IPS-NIHi7 (cell line): ENCODE data around the gene BARX2.

Source experiments
- DNase-seq: peaks from one replicate; pipeline ENCODE4 v3.0.0; 2012; ENCODE audit warnings: mixed read lengths; ENCODE audit errors: extremely low spot score

BARX2 gene

GRCh38 chr11:129435499-129436245 lies 60.0 kb downstream of the BARX2 start:
- no peak for DNase-seq

- no peak for DNase-seq
Observed at GRCh38 chr11:129436573-129436972, 60.9 kb downstream of the BARX2 start.

- DNase-seq = peak; percentile 57
Observed at GRCh38 chr11:129440028-129440713, 64.5 kb downstream of the BARX2 start.

DNA sequence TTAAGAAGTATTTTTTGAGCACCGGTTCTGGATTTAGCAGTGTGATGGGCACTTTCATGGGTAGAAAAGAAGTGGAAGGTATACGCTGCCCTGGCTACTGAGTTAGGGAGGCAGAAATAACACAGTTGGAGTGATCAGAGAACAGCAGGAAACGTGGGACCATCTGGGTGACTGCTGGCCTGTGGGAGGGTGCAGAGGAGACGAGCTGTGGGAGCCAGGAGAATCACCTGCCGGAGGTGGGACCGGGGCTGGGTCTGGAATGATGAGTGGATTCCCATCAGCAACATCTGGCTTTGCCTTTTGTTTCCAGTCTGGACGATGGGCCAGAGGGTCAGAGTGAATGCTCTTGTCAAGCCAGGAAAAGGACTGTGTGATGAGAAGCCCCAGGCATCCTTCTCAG lies 66.5 kb downstream of the BARX2 start:
- no peak for DNase-seq

- DNase-seq = no peak
Observed at GRCh38 chr11:129443276-129443675, 67.6 kb downstream of the BARX2 start.

DNA sequence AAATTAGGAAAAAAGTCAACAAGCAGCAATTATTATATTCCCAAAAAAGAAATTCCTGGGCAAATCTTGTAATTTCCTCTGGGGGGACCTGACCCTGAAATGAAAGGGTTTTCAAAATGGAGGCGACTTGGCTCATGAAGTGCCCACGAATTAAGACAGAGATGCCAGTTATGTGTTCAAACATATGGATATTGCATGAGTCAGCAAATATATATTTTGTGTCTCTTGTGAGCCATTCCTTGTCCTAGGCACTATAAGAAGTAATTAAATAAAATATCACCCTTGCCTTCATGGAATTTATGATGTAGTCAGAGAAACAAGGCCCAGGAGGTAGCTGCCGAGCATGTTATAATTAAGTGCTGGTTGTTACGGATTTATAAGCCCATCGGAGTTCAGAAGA lies 68.6 kb downstream of the BARX2 start:
- DNase-seq = no peak

DNA sequence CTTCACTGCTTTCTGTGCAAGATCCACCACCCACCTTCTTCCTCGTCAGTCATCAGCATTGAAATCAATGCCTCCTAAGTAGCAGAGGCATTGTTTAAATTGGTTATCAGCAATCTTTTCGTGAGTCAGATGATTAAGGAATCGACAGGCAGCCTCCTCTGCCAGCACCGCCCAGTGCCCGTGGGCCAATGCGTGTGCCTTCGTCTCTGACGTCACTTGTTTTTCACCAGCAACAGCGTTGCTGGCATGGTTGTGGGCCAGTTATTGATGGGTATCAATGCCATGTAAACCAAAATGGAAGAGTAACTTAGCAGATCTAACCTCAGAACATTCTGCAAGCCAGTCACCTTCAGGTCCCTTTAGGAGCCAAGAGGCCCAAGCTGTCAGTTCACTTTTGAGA lies 69.6 kb downstream of the BARX2 start:
- no peak for DNase-seq

GRCh38 chr11:129446572-129446971 lies 70.9 kb downstream of the BARX2 start:
- DNase-seq = no peak

DNA sequence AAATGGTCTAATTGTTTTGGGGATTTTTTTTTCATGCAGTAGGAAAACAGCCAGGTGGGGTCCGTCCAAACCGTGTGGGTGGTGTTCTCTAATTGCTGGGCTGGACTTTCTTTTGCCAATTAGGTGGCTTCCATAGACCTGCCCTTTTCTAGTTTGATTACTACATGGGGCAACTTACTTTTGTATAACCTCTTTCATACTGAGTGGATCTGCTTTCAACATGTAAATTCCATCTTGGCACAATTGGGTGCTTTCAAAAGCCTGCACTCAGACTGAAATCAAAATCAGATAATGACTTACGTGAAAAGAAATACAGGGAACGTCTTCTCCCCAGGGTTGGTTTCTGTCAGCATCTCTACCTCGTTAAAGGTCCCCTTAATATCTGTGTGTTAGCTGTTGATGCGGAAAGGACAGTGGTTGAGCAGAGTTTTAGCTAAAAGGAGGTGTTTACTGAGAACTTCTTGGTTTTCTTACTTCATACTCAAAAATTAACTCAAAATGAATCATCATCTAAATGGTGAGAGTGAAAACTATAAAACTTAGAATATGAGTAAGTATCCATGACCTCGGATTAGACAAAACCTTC lies 72.1 kb downstream of the BARX2 start:
- DNase-seq = no peak

- DNase-seq = no peak
Observed at GRCh38 chr11:129451524-129451923, 75.9 kb downstream of the BARX2 start.

- no peak for DNase-seq
Observed at GRCh38 chr11:129453293-129453721, 77.7 kb downstream of the BARX2 start.

DNA sequence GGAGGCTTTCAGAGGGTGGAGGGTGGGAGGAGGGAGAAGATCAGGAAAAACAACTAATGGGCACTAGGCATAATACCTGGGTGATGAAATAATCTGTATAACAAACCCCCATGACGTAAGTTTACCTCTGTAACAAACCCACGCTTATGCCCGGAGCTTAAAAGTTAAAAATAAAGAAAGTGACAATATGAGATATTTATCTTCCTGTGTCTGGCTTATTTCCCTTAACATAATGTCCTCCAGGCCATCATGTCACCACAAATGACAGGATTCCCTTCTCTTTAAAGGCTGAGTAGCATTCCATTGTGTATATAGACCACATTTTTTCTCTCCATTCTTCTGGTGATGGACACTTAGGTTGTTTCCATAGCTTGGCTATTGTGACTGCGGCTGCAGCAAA lies 79.5 kb downstream of the BARX2 start:
- DNase-seq = no peak

GRCh38 chr11:129455756-129456655 lies 80.4 kb downstream of the BARX2 start:
- no peak for DNase-seq

DNA sequence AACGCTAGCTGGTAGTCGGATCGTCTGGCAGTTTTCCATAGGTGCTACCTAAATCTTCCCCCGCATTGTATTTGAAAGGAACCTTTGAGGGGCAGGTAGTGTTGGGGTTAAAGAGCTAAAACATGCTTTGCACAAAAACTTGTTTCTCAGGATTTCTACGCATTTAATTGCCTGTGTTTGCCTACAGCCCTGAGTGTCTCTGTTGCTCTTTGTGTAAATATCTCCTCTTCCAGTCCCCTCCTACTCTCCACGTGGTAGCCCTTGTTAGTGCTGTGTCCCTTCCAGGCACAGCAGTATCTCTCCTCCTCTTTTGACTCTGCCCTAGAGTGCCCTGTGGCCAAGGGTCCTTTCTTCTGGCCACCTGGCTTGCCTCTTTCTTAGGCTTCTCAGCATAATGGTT lies 81.7 kb downstream of the BARX2 start:
- no peak for DNase-seq

GRCh38 chr11:129458278-129458677 lies 82.6 kb downstream of the BARX2 start:
- no peak for DNase-seq

- DNase-seq = no peak
Observed at GRCh38 chr11:129458756-129459535, 83.3 kb downstream of the BARX2 start.

GRCh38 chr11:129460714-129461113 lies 85.1 kb downstream of the BARX2 start:
- no peak for DNase-seq

DNA sequence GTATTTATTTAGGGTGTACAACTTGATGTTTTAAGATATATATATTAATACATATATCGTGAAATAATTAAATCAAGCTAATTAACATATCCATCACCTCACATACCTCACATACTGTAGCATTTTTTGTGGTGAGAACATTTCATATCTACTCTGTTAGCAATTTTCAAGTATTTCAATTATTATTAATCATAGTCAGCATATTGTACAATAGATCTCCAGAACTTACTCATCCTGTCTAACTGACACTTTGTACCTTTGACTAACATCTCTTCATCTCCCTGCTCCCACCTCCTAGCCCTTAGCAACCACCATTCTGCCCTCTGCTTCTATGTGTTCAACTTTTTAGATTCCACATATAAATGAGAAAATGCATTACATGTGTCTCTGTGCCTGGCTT lies 108.4 kb downstream of the BARX2 start:
- DNase-seq = no peak

DNA sequence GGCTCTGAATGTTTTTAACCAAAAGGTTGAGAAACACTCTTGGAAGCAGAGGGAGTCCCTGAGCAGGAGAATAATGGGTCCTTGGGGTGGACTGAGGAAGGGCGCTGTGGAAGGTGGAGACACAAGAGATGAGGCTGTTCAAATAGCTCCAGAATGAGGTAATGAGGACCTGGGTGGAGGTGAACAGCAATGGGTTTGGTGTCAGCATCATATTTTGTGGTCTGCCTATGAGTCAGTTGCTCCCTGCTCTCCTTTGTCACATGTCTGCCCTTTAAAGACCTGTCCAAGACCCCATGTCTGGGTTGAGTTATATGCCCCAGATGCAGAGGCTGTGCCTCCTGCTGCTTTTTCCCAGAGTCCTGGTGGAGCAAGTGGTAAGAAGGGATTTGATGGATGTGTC lies 113.6 kb downstream of the BARX2 start:
- no peak for DNase-seq

DNA sequence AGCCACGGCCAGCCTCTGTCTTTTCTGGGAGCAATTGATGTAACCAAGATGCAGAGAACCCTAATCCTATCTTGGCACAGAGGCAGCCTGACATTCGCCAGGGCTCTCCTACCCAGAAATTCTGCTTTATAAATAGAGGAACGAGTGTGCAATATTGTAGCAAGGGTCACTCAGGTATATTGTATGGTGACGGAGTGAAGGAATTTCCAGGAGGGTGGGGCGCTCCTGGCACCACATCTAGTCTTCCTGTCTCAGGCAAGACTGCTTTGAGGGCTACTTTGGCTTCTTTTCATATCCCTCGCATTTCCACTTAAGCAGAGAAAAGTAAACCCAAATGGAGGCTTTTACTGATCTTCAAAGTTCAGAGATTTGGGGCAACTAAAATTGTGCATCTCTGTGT lies 114.4 kb downstream of the BARX2 start:
- no peak for DNase-seq

- DNase-seq = no peak
Observed at GRCh38 chr11:129493746-129494145, 118.1 kb downstream of the BARX2 start.
